NCI-H774 (cell line): ENCODE measurements around the gene CDKN2B-AS1.

Experiments
- DNase-seq: peaks from one replicate; lab custom pipeline; 2025; lab: John Stamatoyannopoulos, UW

The CDKN2B-AS1 gene

DNA sequence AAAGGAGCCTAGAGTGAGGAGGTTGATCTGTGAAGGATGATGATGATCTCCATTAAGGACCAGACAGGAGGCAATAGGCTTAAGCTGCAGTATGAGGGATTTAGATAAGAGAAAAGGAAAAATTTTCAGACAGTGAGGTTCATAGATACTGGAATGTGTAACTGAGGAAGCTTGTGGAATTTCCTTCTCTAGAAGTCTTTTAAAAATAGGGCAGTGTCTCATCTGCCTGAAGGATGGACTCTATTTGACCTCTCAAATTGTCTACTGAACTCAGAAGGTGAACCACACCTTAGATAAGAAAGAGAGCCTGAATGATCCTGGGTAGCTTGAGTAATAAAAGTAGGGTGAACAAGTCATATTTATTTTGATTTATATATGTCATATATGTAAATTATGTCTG, 162.7 kb downstream of the CDKN2B-AS1 start:
- DNase-seq: no peak

DNA sequence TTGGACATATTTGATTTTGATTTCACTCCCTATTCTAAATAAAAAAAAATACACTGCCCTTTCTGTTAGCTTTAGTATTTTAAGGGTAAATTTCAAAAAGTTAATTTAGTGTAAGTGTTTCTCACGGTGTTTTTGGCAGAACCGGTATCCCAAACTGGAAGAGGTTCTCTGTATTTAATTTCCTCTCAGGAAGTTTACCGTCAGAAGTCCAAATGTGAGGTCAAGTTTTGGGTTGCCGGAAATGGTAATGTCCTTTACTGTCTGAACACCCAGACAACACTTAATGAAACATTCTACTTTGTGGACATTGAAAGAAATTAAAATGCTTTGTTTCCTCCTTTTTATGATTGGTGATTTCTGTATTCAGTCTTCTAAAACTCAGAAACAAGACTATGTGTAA, 163.2 kb downstream of the CDKN2B-AS1 start:
- DNase-seq: no peak

DNA sequence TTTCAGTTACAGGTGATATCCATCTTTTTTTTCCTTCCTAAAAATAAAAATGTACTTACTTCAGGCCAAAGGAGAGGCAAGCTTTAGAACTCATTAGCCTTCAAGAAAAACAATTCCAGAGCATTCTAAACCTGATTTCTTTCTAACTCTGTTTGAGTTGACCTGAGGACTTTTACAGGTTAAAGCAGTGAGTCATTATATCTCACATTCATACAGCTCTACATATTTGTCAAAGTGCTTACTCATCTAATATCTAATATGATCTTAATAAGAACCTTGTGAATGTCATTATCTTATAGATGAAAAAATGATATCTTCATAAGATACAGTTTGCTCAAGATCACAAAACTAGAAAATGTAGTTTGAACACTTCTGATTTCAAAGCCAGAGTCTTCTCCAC, 163.7 kb downstream of the CDKN2B-AS1 start:
- no peak for DNase-seq

DNA sequence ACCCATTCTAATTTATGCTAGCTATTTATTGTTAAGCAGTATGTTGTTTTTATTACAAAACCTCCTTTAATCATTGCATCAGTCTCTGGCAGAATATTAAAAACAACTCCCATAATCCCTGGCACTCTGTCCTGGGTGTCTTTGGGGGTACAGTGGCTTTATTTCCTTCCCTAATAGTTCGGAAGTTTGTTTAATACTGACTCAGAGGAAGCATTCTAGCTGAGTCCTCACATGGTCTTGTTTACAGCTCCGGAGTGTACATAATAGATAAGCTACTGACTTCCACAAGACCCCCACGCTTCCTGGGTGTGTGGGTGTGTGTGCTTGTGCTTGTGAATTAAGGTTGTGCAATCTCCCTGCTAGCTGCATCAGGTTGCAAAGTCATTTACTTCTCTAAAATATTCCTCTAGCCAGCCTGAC, 164.3 kb downstream of the CDKN2B-AS1 start:
- no peak for DNase-seq

DNA sequence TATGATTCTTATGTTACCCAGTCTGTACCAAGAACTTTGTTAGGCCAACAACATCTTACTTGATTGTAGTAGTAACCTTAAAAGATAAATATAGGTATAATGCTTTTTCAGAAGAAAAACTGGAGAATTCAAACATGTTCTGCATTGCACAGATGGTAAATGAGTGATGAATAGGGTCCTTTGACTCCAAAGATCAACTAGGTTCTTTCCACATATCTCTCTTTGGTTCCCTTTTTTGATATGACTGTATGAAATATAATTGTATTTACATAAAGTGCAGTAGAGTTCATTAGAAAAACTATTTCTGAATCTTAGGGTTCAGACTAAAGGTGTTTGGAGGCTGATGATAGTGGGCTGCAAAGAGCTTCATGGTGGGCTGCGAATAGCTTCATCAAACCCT, 165.0 kb downstream of the CDKN2B-AS1 start:
- no peak for DNase-seq

DNA sequence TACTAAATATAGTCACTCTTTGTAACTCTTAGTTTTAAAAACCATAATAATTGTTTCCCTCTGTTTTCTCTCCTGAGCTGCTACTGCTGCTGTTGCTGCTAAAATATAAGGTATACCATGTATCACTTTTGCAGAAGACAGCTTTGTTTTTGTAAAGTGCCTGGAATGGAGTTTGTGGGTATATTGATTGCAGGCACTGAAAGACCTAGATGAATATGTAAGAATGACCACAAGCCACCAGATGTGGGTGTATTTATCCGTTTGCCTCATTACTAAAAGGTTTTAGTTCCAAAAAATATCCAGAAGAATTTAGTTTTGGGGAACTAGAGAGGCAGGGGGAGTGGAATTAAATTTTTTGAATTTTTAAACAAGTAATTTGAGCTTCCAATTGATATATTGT, 165.6 kb downstream of the CDKN2B-AS1 start:
- no peak for DNase-seq

DNA sequence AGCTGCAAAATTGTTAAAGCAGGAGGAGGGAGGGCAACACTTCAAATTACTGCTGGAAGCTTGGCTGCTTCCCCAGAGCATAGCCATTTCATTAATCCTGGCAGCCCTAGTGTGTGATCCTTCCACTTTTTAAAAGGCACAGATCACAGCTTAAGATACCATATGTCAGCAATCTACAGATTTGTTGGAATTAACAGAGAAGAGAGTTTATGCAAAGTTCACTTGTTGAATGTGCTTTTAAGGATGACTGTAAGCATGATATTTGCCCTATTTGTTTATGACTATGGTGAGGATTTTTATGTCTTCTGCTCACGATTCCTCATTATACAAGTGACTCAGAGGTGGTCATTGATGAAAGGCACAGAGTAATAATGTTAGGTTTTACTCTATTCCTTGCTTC, 170.6 kb downstream of the CDKN2B-AS1 start:
- DNase-seq: no peak

DNA sequence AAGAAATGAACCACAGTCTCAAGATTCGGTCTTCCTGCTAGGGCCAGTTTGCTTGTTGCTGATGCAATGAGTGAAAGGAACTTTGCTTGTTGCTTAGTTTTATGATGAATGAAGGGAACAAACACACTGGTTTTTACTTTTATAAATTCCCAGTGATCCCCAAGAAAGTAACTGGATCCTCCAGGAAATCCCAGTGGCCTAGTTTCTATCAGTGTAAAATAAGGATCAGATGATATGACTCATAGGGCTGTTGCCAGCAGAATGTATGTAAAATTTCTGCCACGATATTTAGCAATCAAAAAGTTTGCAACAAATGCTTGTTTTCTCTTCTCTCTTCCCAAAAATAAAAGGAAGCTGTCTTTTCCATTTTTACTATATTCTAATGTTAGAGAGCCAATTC, 174.7 kb downstream of the CDKN2B-AS1 start:
- DNase-seq: no peak

DNA sequence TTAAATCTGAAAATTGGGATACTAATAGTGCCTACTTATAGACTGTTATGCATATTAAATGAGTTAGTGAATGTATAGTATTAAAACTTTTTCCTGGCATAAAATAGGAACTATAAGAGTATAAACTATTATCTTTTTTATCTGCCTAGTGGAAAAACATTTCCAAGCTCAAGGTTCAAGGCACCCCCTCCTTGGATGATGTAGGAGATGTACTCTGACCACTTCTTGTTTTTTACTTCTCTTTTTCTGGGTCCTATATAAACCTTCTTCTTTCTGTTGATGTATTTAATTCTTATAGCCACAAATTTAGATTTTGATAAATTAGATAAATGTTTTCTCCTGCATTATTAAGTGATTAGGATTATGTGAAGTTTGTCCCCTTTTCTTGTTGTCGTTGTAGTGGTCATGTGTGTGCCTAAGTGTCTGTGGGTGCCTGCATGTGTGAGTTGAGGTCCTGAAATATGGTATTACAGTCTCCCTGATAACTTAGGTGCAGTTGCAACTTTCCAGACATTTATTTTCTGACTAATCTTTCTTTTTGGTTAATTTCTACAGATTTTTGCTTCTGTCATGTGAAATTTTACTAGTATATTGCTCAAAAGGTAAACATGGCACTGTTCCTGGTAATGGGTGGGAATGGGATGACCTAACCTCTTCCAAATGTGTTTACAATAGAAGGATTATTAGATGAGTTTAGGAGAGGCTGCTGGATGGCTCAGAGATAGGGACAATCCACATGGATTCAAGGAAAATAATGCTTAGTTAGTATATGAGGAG, 175.3 kb downstream of the CDKN2B-AS1 start:
- no peak for DNase-seq
